ENCODE measurements around the gene MYT1. TPM values are rescaled to one million over a fixed set of nuclear protein-coding genes. Genes with fewer than 3 reads are reported as not detected.

Gene MYT1
- total and polyA plus RNA-seq, 2 of the 13 experiments (the other 11 are each of a cell fraction or from before 2014, with no cell fraction given): 0.58 to 2.5 TPM

DNA sequence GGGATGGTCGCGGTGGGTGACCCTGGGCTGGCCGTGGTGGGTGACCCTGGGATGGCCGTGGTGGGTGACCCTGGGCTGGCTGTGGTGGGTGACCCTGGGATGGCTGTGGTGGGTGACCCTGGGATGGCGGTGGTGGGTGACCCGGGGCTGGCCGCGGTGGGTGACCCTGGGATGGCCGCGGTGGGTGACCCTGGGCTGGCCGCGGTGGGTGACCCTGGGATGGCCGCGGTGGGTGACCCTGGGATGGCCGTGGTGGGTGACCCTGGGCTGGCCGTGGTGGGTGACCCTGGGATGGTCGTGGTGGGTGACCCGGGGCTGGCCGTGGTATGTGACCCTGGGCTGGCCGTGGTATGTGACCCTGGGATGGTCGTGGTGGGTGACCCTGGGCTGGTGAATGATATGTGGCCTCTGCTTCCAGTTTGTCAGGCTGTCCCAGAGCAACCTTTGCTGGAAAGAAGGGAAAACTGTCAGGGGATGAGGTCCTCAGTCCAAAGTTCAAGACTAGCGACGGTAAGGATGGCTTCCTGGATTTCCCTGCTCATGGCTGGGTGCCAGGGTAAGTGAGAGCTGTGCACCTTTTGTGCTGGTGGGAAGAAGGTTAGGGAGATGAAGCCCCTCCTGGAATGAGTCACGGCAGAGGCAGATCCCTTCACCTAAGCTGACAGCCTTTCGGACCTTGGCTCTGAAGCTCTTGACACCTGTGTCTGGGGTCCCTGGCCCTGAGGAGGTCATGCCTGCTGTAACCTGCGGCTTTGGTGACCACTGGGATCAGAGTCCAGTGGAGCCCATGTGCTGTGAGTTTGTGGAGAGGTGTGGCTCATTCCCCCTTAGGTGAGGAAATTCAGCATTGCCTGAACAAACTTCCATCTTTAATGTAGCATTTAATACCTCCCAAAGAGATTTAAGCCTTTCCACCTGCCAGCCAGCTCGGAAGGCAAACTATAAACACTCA, 72.2 kb downstream of the MYT1 start (continued):
- TF ChIP-seq ZFP37 (CRISPR knock-in tag; IDR thresholded peaks at IDR 0.05; ENCODE audit: borderline replicate concordance) (no peak; the same call in 1 of the 2 replicates), ZNF264 (CRISPR knock-in tag; IDR thresholded peaks at IDR 0.05) (no peak), CREM (IDR thresholded peaks at IDR 0.05) (peak; percentile 56; the same call in 1 of the 2 replicates), CREM (CRISPR knock-in tag; IDR thresholded peaks at IDR 0.05) (no peak), HES4 (CRISPR knock-in tag; IDR thresholded peaks at IDR 0.05; ENCODE audit: borderline replicate concordance) (0 out of 2 replicates have a peak, but pooled peaks have one; percentile 75), SRSF9 (IDR thresholded peaks at IDR 0.05; ENCODE audit: borderline replicate concordance, insufficient read depth, low read depth, low read length, poor library complexity, severe bottlenecking) (no peak), ZNF207 (IDR thresholded peaks at IDR 0.05; ENCODE audit: borderline replicate concordance) (no peak)
- TF ChIP-seq, protein P1, sequence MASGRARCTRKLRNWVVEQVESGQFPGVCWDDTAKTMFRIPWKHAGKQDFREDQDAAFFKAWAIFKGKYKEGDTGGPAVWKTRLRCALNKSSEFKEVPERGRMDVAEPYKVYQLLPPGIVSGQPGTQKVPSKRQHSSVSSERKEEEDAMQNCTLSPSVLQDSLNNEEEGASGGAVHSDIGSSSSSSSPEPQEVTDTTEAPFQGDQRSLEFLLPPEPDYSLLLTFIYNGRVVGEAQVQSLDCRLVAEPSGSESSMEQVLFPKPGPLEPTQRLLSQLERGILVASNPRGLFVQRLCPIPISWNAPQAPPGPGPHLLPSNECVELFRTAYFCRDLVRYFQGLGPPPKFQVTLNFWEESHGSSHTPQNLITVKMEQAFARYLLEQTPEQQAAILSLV (CRISPR knock-in tag; IDR thresholded peaks at IDR 0.05; ENCODE audit: borderline replicate concordance): peak; percentile 44; the same call in 1 of the 2 replicates
- TF ChIP-seq, protein P2, sequence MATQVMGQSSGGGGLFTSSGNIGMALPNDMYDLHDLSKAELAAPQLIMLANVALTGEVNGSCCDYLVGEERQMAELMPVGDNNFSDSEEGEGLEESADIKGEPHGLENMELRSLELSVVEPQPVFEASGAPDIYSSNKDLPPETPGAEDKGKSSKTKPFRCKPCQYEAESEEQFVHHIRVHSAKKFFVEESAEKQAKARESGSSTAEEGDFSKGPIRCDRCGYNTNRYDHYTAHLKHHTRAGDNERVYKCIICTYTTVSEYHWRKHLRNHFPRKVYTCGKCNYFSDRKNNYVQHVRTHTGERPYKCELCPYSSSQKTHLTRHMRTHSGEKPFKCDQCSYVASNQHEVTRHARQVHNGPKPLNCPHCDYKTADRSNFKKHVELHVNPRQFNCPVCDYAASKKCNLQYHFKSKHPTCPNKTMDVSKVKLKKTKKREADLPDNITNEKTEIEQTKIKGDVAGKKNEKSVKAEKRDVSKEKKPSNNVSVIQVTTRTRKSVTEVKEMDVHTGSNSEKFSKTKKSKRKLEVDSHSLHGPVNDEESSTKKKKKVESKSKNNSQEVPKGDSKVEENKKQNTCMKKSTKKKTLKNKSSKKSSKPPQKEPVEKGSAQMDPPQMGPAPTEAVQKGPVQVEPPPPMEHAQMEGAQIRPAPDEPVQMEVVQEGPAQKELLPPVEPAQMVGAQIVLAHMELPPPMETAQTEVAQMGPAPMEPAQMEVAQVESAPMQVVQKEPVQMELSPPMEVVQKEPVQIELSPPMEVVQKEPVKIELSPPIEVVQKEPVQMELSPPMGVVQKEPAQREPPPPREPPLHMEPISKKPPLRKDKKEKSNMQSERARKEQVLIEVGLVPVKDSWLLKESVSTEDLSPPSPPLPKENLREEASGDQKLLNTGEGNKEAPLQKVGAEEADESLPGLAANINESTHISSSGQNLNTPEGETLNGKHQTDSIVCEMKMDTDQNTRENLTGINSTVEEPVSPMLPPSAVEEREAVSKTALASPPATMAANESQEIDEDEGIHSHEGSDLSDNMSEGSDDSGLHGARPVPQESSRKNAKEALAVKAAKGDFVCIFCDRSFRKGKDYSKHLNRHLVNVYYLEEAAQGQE (IDR thresholded peaks at IDR 0.05; ENCODE audit: borderline replicate concordance in 1 of 2, low read depth in 1 of 2, low read length in 2 of 2): no peak
- TF ChIP-seq, protein P3, sequence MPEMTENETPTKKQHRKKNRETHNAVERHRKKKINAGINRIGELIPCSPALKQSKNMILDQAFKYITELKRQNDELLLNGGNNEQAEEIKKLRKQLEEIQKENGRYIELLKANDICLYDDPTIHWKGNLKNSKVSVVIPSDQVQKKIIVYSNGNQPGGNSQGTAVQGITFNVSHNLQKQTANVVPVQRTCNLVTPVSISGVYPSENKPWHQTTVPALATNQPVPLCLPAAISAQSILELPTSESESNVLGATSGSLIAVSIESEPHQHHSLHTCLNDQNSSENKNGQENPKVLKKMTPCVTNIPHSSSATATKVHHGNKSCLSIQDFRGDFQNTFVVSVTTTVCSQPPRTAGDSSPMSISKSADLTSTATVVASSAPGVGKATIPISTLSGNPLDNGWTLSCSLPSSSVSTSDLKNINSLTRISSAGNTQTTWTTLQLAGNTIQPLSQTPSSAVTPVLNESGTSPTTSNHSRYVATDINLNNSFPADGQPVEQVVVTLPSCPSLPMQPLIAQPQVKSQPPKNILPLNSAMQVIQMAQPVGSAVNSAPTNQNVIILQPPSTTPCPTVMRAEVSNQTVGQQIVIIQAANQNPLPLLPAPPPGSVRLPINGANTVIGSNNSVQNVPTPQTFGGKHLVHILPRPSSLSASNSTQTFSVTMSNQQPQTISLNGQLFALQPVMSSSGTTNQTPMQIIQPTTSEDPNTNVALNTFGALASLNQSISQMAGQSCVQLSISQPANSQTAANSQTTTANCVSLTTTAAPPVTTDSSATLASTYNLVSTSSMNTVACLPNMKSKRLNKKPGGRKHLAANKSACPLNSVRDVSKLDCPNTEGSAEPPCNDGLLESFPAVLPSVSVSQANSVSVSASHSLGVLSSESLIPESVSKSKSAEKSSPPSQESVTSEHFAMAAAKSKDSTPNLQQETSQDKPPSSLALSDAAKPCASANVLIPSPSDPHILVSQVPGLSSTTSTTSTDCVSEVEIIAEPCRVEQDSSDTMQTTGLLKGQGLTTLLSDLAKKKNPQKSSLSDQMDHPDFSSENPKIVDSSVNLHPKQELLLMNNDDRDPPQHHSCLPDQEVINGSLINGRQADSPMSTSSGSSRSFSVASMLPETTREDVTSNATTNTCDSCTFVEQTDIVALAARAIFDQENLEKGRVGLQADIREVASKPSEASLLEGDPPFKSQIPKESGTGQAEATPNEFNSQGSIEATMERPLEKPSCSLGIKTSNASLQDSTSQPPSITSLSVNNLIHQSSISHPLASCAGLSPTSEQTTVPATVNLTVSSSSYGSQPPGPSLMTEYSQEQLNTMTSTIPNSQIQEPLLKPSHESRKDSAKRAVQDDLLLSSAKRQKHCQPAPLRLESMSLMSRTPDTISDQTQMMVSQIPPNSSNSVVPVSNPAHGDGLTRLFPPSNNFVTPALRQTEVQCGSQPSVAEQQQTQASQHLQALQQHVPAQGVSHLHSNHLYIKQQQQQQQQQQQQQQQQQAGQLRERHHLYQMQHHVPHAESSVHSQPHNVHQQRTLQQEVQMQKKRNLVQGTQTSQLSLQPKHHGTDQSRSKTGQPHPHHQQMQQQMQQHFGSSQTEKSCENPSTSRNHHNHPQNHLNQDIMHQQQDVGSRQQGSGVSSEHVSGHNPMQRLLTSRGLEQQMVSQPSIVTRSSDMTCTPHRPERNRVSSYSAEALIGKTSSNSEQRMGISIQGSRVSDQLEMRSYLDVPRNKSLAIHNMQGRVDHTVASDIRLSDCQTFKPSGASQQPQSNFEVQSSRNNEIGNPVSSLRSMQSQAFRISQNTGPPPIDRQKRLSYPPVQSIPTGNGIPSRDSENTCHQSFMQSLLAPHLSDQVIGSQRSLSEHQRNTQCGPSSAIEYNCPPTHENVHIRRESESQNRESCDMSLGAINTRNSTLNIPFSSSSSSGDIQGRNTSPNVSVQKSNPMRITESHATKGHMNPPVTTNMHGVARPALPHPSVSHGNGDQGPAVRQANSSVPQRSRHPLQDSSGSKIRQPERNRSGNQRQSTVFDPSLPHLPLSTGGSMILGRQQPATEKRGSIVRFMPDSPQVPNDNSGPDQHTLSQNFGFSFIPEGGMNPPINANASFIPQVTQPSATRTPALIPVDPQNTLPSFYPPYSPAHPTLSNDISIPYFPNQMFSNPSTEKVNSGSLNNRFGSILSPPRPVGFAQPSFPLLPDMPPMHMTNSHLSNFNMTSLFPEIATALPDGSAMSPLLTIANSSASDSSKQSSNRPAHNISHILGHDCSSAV (CRISPR knock-in tag; IDR thresholded peaks at IDR 0.05; ENCODE audit: borderline replicate concordance): no peak
- TF ChIP-seq, protein P4, sequence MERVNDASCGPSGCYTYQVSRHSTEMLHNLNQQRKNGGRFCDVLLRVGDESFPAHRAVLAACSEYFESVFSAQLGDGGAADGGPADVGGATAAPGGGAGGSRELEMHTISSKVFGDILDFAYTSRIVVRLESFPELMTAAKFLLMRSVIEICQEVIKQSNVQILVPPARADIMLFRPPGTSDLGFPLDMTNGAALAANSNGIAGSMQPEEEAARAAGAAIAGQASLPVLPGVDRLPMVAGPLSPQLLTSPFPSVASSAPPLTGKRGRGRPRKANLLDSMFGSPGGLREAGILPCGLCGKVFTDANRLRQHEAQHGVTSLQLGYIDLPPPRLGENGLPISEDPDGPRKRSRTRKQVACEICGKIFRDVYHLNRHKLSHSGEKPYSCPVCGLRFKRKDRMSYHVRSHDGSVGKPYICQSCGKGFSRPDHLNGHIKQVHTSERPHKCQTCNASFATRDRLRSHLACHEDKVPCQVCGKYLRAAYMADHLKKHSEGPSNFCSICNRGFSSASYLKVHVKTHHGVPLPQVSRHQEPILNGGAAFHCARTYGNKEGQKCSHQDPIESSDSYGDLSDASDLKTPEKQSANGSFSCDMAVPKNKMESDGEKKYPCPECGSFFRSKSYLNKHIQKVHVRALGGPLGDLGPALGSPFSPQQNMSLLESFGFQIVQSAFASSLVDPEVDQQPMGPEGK (CRISPR knock-in tag; IDR thresholded peaks at IDR 0.05): peak; percentile 49

Measured in HepG2 (cell line).